ENCODE data around the gene EML3. TPM values are rescaled to one million over a fixed set of nuclear protein-coding genes. Genes with fewer than 3 reads are reported as not detected.
"Not testable (repeated sequence)": the region's sequence is repeated elsewhere in the genome, so short reads cannot be mapped to it uniquely, and the experiment has no call there.

EML3 gene
- polyA plus RNA-seq, 2 of the 4 experiments (the other 2 are of a cell fraction) = 15.2 to 27.2 TPM

DNA sequence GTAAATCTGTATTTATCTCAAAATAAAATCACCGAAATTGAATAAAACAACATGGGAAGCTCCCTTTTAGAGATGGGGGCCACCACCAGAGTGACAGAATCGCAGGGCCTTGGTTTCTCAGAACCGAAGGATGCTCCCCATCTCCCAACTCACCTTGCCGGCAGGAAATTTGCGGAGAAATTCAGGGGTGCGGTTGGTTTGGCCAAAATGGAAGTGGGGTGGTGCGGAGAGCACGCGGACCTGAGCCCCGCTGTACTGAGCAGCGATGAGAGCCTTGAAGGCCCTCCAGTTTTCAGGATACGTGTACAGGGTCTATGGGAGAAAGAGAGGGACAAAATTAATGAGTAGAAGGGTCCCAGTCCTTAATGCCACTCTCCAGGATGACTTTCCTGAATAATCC is 40.1 kb downstream of the EML3 start:
- peak overlapping the region; percentile 93 for H3K4me2 ChIP-seq
- no peak for DNase-seq (ENCODE audit: low read depth in 1 of 2, low spot score in 1 of 2)
- H3K27ac ChIP-seq = peak overlapping the region; percentile 93 to 94
- 73% methylated on average over 12 of the region's 12 CpGs for WGBS (ENCODE audit: missing lambda C conversion rate)
- TF ChIP-seq POLR2A (IDR thresholded peaks at IDR 0.05; ENCODE audit: low read length) (no peak), ZFP36 (IDR thresholded peaks at IDR 0.05; ENCODE audit: borderline replicate concordance, partially characterized antibody) (no peak), SREBF2 (IDR thresholded peaks at IDR 0.05) (no peak), CHD2 (IDR thresholded peaks at IDR 0.05; ENCODE audit: low read length, partially characterized antibody) (no peak), EP300 (IDR thresholded peaks at IDR 0.05) (no peak), POLR2AphosphoS2 (conservative IDR thresholded peaks at IDR 0.05; ENCODE audit: low read length) (no peak), HOXB5 (CRISPR knock-in tag; IDR thresholded peaks at IDR 0.05) (no peak), HEYL (CRISPR knock-in tag; IDR thresholded peaks at IDR 0.05) (no peak), BHLHE40 (IDR thresholded peaks at IDR 0.05; ENCODE audit: low read depth, low read length) (no peak), CBX8 (IDR thresholded peaks at IDR 0.05) (no peak), HOXB13 (CRISPR knock-in tag; IDR thresholded peaks at IDR 0.05; ENCODE audit: low read depth) (no peak)
- TF ChIP-seq, protein P1, sequence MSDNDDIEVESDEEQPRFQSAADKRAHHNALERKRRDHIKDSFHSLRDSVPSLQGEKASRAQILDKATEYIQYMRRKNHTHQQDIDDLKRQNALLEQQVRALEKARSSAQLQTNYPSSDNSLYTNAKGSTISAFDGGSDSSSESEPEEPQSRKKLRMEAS (IDR thresholded peaks at IDR 0.05) = no peak
- ATAC-seq = no peak
- POLR2A ChIA-PET = no interaction called here
- H3K4me3 ChIP-seq = peak overlapping the region; percentile 97
- CTCF ChIA-PET = interaction anchor here (0.9 to 4.8 kb wide), 9 partner anchors 8 to 177 kb away, joined by 3 to 52 read pairs (median 5); partner anchors contain the start of gene TUT1
- H3K9me3 ChIP-seq = no peaks in the 10 kb centered on the region
- peaks cover 51% of the 10 kb centered on the region for H3K4me1 ChIP-seq
- no peak for FAIRE-seq

GRCh38 chr11:62571493-62571892 is 41.1 kb downstream of the EML3 start:
- Histone ChIP-seq H3K4me2 (peak overlapping the region; percentile 93; the same call in 2 of the 3 replicates), H3K27ac (peak overlapping the region in 1 of 2 experiments; percentile 7; a peak in 1 of 6 replicates), H3K4me1 (peaks cover 60% of the 10 kb centered on the region)
- 94% methylated on average over 5 of the region's 5 CpGs for WGBS (ENCODE audit: missing lambda C conversion rate)
- CTCF ChIA-PET = interaction anchor here (0.9 to 4.8 kb wide), 3 partner anchors 11 to 147 kb away, joined by 3 to 52 read pairs (median 4); no protein-coding TSS in a partner anchor
- H3K4me3 ChIP-seq; H3K9me3 ChIP-seq; DNase-seq (ENCODE audit: low read depth in 1 of 2, low spot score in 1 of 2); FAIRE-seq; ATAC-seq: not testable (repeated sequence)
- POLR2A ChIA-PET = interaction anchor here (1.3 kb wide), 1 partner anchor 20 kb away, joined by 4 read pairs; the partner anchor contains the start of gene TUT1

DNA sequence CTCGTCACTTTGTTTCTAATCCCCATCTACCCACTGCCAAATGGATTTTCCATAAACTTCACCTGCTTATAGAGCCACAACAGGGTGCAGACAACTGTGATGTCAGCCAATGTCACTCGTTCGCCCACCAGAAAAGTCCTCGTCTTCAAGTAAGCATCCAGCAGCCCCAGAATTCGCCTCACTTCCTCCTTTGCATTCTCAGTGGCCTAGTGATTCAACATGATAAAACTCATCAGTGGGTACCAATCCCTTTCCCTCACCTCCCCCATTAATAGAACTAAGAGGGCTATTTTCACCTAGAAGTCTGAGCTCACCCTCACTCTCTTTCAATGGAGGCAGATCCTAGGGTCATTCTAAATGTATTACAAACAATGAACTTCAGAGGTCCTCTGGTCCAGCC is 41.7 kb downstream of the EML3 start:
- DNase-seq (ENCODE audit: low read depth in 1 of 2, low spot score in 1 of 2); H3K4me3 ChIP-seq; ATAC-seq; H3K9me3 ChIP-seq; H3K27ac ChIP-seq; FAIRE-seq: not testable (repeated sequence)
- CTCF ChIA-PET = interaction anchor here (0.9 to 4.8 kb wide), 8 partner anchors 10 to 176 kb away, joined by 3 to 52 read pairs (median 6); partner anchors contain the start of gene TUT1
- 98% methylated on average over 5 of the region's 5 CpGs for WGBS (ENCODE audit: missing lambda C conversion rate)
- POLR2A ChIA-PET = interaction anchor here (1.3 kb wide), 1 partner anchor 20 kb away, joined by 4 read pairs; the partner anchor contains the start of gene TUT1
- Histone ChIP-seq H3K4me1 (peaks cover 66% of the 10 kb centered on the region), H3K4me2 (peak overlapping the region; percentile 93; the same call in 1 of the 3 replicates)

DNA sequence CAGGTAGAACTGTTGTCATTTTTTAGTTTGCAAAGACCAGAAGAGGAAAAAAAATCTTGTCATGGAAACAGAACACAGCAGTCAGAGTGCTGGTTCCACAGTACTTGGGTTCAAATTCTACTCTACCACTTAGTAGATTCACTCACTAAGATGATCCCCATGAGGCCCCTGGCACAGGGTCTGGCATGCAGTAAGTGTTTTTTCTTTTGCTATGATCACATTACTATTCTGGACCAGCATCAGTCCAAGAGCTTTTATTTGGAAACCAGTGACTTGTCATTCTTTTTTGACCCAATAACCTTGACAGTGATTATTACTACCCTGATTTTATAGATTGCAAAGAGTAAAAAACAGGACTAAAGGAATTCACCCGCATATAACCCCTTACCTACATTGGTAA is 43.0 kb downstream of the EML3 start:
- CTCF ChIA-PET = interaction anchor here (0.7 to 4.8 kb wide), 12 partner anchors 9 to 175 kb away, joined by 3 to 52 read pairs (median 5); partner anchors contain the start of gene TUT1
- Histone ChIP-seq H3K4me1 (peaks cover 67% of the 10 kb centered on the region), H3K4me3 (no peak overlapping the region), H3K4me2 (no peak overlapping the region), H3K27ac (no peak overlapping the region), H3K9me3 (no peaks in the 10 kb centered on the region)
- 82% methylated on average over 1 of the region's 1 CpG for WGBS (ENCODE audit: missing lambda C conversion rate)
- no peak for FAIRE-seq
- ATAC-seq = no peak
- POLR2A ChIA-PET = interaction anchor here (0.9 kb wide), 1 partner anchor 22 kb away, joined by 8 read pairs; the partner anchor contains the start of gene TUT1
- no peak for DNase-seq (ENCODE audit: low read depth in 1 of 2, low spot score in 1 of 2)
- TF ChIP-seq KDM1A (IDR thresholded peaks at IDR 0.05; ENCODE audit: low read depth) (no peak), CTCF (IDR thresholded peaks at IDR 0.05) (no peak), CEBPB (IDR thresholded peaks at IDR 0.05) (no peak), FOSB (CRISPR knock-in tag; IDR thresholded peaks at IDR 0.05) (no peak), HOXA7 (CRISPR knock-in tag; IDR thresholded peaks at IDR 0.05) (no peak), EHMT2 (IDR thresholded peaks at IDR 0.05; ENCODE audit: low read depth) (no peak), JUN (IDR thresholded peaks at IDR 0.05) (no peak), ZFP36 (IDR thresholded peaks at IDR 0.05; ENCODE audit: borderline replicate concordance, partially characterized antibody) (no peak), ESRRA (IDR thresholded peaks at IDR 0.05; ENCODE audit: borderline replicate concordance, low read length) (no peak), HEYL (CRISPR knock-in tag; IDR thresholded peaks at IDR 0.05) (no peak), PHF8 (IDR thresholded peaks at IDR 0.05; ENCODE audit: borderline replicate concordance, low read depth) (no peak), TP53 (CRISPR knock-in tag; IDR thresholded peaks at IDR 0.05) (no peak), BHLHE40 (IDR thresholded peaks at IDR 0.05; ENCODE audit: low read depth, low read length) (no peak), POLR2A (IDR thresholded peaks at IDR 0.05; ENCODE audit: low read length) (no peak)
- TF ChIP-seq, protein P2, sequence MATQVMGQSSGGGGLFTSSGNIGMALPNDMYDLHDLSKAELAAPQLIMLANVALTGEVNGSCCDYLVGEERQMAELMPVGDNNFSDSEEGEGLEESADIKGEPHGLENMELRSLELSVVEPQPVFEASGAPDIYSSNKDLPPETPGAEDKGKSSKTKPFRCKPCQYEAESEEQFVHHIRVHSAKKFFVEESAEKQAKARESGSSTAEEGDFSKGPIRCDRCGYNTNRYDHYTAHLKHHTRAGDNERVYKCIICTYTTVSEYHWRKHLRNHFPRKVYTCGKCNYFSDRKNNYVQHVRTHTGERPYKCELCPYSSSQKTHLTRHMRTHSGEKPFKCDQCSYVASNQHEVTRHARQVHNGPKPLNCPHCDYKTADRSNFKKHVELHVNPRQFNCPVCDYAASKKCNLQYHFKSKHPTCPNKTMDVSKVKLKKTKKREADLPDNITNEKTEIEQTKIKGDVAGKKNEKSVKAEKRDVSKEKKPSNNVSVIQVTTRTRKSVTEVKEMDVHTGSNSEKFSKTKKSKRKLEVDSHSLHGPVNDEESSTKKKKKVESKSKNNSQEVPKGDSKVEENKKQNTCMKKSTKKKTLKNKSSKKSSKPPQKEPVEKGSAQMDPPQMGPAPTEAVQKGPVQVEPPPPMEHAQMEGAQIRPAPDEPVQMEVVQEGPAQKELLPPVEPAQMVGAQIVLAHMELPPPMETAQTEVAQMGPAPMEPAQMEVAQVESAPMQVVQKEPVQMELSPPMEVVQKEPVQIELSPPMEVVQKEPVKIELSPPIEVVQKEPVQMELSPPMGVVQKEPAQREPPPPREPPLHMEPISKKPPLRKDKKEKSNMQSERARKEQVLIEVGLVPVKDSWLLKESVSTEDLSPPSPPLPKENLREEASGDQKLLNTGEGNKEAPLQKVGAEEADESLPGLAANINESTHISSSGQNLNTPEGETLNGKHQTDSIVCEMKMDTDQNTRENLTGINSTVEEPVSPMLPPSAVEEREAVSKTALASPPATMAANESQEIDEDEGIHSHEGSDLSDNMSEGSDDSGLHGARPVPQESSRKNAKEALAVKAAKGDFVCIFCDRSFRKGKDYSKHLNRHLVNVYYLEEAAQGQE (IDR thresholded peaks at IDR 0.05) = no peak
- TF ChIP-seq, protein P3, sequence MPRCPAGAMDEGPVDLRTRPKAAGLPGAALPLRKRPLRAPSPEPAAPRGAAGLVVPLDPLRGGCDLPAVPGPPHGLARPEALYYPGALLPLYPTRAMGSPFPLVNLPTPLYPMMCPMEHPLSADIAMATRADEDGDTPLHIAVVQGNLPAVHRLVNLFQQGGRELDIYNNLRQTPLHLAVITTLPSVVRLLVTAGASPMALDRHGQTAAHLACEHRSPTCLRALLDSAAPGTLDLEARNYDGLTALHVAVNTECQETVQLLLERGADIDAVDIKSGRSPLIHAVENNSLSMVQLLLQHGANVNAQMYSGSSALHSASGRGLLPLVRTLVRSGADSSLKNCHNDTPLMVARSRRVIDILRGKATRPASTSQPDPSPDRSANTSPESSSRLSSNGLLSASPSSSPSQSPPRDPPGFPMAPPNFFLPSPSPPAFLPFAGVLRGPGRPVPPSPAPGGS (IDR thresholded peaks at IDR 0.05) = no peak

Data from A549 (cell line).